ENCODE results near the gene OPALIN.

Gene OPALIN, protein sequence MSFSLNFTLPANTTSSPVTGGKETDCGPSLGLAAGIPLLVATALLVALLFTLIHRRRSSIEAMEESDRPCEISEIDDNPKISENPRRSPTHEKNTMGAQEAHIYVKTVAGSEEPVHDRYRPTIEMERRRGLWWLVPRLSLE

DNA sequence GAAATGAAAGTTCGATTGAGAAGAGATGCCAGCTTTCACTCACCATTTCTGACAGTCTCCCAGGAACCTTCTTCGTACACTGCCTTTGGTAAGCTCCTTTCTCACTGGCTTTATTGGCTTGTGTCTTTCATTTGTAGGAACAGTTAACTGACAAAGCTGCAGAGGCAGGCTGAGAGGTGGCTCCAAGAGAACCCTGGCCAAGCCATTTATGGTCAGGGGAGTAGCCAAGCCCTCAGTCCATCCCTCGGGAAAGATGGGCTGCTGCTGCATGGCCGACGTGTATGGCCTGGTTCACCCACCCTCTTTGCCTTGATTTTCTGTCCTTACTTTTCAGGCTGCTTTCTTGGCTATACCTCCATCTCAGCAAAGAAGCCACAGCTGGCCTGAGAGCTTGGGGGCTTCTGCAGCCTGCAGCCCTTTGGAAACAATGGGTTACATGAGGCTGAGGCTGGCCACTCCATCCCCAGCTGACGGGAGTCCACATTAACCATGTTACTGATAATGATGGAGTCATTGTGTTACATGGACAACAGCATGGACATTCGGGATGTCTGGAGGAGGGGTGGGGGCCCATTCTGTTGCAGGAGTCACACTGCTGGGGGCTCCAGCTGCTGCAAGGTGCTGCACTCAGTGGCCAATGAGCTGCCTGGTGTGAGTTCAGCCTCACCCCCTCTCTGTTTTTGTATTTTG is at the start of gene OPALIN:
TSS of gene OPALIN (minus strand) at position 152 of the 690 bp plus-strand sequence. CDS start at position 46, 106 bp downstream.
- no peak for DNase-seq

- no peak for DNase-seq
These were observed 49.4 kb upstream of the OPALIN start for GRCh38 chr10:96408201-96408600.

GRCh38 chr10:96407560-96408069 is 48.8 kb upstream of the OPALIN start:
- DNase-seq: no peak

DNA sequence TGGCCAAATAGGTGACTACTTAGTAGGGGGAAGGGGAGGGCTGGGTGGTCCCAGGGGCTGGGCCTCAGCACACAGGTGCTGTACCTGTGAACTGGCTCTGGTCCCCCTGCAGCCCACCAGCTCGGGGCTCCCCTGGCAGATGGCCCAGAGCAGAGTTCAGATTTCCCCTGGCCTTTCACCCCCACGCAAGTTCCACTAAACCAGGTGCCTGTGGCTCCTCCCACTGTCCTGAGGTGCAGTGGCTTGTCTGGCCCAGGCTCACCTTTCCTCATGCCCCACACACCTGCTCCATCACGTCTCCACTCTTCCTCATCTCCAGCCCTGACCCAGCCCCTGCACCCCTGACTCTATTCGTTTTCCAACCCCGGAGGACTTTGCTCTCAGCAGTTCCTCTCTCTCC is 47.3 kb upstream of the OPALIN start:
- no peak for DNase-seq

GRCh38 chr10:96402417-96403305 is 43.9 kb upstream of the OPALIN start:
- DNase-seq: no peak

GRCh38 chr10:96401036-96401435 is 42.2 kb upstream of the OPALIN start:
- DNase-seq: no peak

- no peak for DNase-seq
These were observed 41.7 kb upstream of the OPALIN start for GRCh38 chr10:96400465-96400864.

- no peak for DNase-seq
These were observed 39.1 kb upstream of the OPALIN start for GRCh38 chr10:96397902-96398301.

DNA sequence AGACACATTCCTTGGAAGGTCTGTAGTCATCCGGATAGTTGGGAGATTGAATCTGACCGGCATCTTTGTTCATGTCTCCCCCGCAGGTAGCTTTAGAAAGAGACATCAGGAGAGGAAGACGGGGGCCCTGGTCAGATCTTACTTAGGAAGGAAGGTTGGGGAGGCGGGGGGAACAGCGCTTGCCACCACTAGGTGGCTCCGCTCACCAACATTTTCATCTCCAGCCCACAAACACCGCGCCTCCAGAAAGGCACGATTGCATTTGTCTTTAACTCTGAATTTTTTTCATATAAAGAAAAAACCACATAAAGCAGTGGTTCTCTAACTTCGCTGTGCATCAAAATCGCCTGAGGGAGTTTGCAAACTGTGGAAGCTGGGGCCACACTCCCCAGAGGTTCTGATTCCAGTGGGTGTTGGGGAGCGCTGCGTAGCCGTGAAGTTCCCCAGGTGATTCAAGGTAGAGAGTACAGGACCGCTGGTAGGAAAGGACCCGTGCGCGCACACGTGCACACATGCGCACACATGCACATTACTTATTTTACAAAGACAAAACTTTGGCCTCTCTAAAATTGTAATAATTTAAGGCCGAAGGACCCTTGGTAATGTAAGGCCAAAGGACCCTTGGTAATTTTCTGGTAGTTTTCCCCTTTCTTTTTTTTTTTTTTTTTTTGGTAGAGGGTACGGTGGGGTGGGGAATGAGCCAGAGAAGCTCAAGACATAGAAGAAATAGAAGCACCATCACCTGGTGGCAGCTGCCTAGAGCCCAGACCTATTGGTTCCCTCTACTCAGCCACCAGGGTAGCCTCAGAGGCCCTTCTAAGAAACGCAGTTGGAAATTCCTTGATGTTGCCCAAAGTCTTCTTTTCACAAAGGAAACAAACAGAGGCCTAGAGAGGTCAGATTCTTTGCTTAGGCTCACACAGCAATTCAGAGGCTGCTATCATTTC is 37.4 kb upstream of the OPALIN start:
- DNase-seq: no peak

- no peak for DNase-seq
These were observed 31.7 kb upstream of the OPALIN start for GRCh38 chr10:96390460-96390864.

DNA sequence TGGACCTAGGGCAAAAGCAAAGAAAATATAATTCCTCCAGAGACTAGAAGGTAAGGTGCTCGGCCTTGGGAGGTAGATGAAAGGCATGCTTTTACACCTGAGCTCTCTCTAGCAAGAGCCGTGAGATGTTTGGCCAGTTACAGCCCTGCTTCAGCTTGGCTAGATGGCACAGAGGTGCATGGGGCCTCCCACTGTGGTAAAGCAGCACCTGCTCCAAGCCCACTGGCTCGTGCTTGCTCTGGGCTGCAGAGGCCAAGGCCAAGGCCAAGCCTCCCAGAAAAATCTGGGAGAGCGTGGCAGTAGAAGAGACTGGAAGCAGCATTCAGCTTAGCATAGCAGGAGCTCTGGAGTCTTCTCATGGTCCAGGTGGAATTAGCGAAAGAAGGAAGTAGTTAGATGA is 31.0 kb upstream of the OPALIN start:
- no peak for DNase-seq

DNA sequence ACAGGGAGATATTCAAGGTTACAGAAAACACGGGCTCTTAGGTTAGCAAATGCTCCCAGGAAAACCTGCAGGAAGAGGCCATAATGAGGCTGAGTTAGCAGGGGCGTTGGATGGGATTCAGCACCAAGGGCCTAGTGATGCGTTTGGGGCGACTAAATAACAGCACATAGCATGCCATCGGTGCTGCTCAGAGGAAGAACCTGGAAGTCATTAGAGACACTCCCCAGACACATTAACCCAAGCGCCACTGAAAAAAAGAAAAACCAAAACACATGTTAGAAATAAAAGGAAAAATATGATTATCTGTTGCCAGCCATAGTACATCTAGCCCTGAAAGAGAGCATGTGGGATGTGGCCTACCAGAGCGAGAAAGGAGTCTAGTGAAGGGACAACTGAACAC is 28.8 kb upstream of the OPALIN start:
- DNase-seq: no peak

- DNase-seq: no peak
These were observed 28.4 kb upstream of the OPALIN start for GRCh38 chr10:96387161-96387560.

DNA sequence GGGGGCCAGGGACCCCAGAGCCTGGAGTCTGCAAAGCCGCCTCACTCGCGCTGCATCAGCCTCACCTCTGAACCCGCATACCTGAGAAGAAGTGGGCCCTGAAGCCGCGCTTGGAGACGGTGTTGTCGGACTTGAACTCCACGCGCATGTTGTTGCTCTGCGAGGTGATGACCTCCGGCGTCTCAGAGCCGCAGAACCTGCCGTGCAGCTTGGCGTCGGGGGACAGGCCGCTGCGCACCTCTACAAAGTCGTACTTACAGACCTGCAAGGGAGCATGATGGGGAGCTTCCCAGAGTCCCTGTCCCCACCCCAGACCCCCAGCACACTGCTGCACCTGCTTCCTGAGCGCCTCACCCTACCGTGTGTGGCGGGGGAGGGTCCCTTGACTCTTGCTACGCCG is 25.7 kb upstream of the OPALIN start:
- DNase-seq: no peak

DNA sequence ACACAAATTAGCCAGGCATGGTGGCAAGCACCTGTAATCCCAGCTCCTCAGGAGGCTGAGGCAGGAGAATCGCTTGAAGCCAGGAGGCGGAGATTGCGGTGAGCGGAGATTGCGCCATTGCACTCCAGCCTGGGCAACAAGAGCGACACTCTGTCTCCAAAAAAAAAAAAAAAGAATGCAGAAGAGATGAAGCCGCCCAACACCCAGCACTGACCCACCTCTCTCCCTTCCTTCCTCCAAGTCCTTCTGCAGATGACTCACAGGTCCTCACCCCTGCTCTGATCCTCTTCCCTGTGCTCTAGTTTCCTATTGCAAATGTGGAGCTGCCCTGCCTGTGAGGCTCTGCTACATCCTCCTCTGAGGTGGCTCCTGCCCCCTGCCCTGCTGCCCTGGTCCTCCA is 22.0 kb upstream of the OPALIN start:
- no peak for DNase-seq

DNA sequence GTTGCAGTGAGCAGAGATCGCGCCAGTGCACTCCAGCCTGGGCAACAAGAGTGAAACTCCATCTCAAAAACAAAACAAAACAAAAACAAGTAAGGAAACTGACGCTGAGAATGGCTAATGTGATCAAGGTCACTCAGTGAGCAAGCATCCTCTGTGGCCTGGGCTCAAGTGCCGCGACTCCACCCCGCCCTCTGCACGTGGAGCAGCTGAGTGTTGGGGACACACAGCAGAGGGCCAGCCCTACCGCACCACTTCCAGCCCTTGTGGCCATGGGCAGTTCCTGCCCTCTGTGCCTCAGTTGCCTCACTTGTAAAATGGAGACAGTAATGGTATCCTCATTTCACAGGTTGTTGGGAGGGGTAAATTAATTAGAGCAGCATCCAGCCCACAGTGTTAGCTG is 21.0 kb upstream of the OPALIN start:
- DNase-seq: no peak

DNA sequence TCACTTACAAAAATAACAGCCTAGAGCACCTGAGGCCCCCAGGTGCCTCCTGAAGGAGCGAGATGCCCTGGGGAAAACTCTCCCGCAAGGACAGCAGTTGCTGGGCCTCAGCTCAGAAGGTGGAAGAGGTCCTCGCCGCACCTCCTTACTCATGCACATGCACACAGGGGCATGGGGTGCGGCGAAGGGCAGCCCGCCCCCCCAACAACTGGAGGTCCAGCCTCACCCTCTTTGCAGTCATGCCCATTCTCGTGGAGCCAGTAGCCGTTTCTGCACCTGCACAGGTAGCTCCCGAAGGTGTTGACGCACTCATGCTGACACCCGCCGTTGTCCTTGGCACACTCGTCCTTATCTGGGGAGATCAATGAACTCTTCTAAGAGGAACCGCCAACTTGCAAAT is 19.9 kb upstream of the OPALIN start:
- no peak for DNase-seq

DNA sequence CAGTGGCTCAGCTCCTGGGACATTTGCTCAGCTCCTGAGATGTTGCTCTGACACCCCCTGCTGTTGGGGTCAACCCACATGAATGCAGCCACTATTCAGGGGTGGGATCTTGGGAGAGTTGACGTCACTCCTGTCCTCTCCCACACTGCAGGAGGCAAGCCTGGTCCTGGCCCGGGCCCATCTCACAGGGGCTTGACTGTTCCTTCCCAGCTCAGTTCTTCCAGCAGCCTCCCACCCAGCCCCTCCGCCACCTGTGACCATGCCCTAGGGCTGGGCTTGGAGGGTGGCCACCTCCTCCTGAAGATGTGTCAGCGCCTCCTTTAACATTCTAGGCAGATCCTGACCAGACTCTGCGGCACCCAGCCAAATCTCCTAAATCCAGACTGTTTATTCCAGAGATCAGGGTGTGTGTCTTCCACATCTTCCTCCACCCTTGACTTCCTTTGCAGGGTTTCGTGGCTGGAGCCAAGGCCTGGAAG is 19.1 kb upstream of the OPALIN start:
- DNase-seq: no peak

GRCh38 chr10:96376483-96376882 is 17.7 kb upstream of the OPALIN start:
- DNase-seq: no peak

DNA sequence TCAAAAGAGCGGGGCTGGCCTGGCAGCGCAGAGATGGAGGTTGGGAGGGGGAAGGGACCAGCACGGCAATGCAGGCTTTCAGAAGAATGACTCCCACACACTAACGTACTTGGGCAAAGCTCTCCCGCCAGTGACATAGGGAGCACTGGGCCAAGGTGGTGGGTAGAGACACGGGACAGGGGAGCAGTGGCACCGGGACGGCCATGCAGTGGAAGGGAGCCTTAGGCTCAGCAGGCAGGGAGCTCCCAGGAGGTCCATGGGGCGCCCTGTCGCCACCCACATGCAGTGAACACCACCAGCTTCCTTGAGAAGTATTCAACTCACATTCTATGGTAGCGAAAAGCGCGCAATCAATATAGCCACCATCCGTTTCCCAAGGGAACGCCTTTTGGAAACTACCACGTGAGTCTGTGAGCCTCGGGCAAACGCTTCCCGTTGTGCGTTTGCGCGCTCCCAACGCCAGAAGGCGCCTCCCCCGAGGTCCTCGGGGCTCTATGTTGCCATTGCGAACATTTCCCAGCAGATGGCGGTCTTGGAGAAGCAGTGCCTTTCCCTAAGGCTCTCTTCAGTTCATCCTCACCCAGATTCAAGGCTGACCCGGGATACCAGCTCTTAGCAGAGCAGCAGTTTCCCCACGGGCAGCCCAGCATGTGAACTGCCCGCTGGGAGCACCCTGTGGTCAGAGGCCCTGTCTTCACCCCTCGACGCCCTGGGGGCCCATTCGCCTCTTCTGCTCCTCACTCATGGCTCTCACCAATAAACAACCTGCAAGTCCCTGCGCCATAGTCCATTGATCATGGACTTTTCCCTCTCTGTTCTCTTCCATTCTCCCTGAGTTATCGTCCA is 16.4 kb upstream of the OPALIN start:
- DNase-seq: no peak

DNA sequence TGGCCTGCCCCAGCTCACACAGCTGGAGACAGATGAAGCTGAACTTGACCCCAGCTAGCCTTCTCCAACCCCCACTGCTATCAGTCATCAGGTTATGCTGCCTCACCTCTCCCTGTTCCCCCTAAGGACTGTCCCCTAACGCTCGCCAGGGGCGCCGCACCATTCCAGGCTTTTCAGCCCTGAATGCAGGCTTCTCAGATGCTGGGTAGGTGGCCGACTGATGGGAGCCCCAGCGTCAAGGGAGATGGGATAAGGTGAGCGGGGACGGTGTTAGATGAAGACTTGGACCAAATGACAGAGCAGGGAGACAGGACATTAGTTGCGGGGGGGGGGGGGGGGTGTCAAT is 15.8 kb upstream of the OPALIN start:
- no peak for DNase-seq

- DNase-seq: no peak
These were observed 15.2 kb upstream of the OPALIN start for GRCh38 chr10:96374004-96374403.

All from NCI-H524 treated with DMSO at 0.1 percent for 48 hours (cell line).